Measurements from ENCODE around the gene PIK3CD.
"Not testable (repeated sequence)": the region's sequence is repeated elsewhere in the genome, so short reads cannot be mapped to it uniquely, and the experiment has no call there.

PIK3CD gene

DNA sequence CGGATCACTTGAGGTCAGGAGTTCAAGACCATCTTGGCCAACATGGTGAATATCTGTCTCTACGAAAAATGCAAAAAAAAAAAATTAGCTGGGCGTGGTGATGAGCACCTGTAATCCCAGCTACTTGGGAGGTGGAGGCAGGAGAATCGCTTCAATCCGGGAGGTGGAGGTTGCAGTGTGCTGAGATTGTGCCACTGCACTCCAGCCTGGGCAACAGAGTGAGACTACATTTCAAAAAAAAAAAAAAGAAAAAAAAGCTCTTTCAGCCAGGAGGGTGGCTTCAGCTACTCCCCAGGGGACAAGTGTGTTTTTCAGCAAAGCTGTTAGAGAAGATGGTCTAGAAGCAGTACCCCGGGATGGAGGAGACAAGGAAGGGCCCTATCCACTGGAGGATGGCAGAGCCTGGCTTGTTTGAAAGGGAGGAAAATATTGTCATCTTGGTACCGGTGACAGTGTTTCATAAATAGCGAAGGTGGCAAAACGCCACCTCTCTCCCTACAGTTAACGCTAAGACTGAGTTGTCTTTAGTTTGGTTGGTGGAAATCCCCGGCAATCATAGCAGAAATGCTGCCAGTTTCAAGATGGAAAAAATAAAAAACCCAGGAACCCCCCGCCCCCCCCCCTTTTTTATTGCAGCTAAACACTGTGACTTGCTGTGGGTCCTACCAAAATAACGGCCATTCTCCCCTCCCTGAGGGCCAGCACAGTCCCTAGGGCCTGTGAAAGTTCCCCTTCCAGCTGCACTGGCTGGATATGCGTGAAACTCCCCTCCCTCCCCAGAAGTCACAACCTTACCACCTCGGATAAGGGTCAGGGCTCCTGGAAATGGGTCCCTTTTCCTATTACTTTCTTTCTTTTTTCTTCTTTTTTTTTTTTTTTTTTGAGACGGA, 3.5 kb downstream of the PIK3CD start:
- DNase-seq (ENCODE audit: low spot score), result peak; percentile 63

DNA sequence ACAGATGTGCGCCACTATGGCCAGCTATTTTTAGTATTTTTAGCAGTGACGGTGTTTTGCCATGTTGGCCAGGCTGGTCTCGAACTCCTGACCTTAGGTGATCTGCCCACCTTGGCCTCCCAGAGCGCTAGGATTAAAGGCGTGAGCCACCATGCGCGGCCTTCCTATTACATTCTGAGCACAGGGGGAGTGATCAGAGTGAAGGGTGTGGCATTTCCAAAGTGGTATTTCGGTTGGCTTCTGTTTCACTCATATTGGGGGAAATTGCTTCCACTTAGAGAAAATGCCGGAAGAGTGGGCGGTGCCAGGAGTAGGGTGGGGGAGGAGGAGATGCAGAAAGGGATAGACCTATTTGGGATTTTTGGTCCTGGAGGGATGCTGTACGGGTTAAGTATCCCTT, 4.3 kb downstream of the PIK3CD start:
- DNase-seq (ENCODE audit: low spot score), result no peak

DNA sequence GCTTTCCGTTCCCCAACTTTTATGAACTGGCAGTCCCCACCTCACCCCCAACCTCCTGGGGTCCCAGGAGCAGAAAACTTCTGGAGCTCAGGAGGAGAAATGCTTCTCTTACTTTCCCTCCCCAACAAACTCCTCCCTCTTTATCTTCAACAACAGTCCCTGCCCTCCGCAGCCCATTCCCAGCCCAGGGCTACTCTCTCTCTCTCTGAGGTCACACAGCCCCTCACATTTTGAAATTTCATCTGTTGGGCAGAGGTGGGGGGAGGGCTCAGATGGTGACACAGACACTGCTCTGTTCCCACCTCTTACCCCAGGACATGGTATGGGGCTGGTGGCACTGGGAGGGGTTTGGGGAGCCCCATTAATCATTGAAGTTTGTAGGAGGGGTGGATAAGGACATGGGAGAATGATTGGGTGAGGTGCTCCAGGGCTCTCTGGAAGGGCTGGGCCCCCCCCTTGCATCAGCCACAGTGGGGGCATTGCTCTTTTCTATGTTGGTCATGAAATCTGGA, 6.0 kb downstream of the PIK3CD start:
- no peak for DNase-seq (ENCODE audit: low spot score)

DNA sequence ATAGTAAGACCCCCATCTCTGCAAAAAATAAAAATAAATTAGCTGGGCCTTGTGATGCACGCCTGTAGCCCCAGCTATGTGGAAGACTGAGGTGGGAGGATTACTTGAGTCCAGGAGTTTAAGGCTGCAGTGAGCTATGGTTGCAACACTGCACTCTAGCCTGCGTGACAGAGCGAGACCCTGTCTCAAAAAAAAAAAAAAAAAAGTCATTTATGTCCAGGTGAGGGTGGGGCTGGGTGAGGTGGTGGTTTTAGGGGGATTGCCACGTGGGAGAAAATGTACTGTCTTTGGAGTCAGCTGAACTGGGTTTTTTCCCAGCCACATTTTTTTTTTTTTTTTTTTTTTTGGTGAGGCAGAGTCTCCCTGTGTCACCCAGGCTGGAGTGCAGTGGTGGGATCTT, 6.7 kb downstream of the PIK3CD start:
- DNase-seq (ENCODE audit: low spot score), result no peak

DNA sequence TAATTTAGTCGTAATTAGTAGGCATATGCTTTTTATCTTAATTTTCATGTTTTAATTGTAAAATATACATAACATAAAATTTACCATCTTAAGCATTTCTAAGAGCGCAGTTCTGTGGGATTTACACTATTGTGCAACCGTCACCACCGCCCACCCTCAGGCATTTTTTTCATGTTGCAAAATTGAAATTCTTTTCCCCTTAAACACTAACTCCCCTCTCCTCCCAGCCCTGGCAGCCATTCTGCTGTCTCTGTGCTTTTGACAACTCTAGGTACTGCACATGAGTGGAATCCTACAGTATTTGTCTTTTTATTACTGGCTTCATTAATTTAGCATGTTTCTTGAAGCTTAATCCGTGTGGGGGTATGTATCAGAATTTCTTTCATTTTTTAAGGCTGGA, 7.8 kb downstream of the PIK3CD start:
- DNase-seq (ENCODE audit: low spot score), result no peak

DNA sequence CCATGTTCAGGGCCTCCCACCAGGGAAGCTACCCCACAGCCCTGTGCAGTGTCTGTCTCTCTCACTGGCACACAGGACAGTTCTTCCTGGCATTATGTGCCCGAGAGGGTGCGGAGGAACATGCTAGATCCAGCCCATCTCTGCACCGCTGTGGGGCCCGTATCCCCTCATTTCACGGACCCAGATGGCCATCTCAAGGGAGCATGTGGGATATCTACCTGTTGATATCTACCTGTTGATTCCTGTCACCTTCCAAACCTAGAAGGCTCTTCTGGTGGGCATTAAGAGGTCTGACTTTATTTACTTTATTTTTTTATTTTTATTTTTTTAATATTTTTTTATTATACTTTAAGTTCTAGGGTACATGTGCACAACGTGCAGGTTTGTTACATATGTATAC, 11.7 kb downstream of the PIK3CD start:
- DNase-seq (ENCODE audit: low spot score), result no peak

DNA sequence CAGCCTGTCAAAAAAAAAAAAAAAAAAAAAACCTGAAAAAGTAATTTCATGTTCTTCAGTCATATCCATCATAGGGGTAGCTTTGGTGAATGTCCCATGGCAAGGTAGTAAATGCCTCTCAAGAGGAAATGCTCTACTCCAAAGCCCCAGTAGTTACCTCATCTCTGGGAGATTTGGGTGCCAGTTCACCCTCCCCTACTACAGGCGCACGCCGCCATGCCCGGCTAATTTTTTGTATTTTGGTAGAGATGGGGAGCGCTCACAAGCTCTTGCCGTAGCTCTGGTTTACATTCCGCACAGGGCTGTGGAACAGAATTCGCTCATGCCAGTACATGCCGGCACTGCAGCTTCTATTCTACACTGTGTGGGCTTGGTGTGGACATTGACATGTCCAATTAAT, 13.7 kb downstream of the PIK3CD start:
- no peak for DNase-seq (ENCODE audit: low spot score)

DNA sequence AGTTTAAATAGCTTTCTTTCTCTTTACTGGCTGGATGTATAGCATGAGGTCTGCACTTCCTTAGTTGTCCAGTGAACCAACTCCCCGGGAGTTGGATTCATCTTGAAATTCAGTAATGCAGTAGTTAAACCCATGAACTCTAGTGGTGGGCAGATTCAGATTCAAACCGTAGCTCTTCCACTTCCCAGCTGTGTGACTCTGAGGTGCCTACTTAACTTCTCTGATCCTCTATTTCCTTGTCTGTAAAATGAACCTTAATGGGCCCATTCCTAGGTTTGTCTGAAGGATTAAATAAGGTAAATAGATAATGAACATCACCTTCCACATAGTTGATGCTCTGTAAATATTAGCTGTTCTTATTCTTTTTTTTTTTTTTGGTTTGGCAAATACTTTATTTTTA, 16.5 kb downstream of the PIK3CD start:
- no peak for DNase-seq (ENCODE audit: low spot score)

DNA sequence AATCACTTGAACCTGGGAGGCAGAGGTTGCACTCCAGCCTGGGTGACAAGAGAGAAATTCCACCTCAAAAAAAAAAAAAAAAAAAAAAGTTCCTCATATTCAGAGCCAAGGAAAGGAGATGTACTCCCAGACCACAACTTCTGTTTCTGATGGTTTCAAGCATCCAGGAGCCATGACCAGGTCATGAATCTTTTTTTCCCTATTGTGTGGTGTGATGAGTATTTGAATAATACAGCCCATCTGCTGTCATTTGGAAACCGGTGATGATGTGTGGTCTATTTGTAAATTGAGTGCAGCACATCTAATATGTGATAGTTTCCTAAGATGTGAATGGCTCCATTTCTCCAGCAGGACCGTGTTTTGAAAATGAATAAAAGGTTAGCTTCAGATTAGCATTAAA, 18.6 kb downstream of the PIK3CD start:
- no peak for DNase-seq (ENCODE audit: low spot score)

DNA sequence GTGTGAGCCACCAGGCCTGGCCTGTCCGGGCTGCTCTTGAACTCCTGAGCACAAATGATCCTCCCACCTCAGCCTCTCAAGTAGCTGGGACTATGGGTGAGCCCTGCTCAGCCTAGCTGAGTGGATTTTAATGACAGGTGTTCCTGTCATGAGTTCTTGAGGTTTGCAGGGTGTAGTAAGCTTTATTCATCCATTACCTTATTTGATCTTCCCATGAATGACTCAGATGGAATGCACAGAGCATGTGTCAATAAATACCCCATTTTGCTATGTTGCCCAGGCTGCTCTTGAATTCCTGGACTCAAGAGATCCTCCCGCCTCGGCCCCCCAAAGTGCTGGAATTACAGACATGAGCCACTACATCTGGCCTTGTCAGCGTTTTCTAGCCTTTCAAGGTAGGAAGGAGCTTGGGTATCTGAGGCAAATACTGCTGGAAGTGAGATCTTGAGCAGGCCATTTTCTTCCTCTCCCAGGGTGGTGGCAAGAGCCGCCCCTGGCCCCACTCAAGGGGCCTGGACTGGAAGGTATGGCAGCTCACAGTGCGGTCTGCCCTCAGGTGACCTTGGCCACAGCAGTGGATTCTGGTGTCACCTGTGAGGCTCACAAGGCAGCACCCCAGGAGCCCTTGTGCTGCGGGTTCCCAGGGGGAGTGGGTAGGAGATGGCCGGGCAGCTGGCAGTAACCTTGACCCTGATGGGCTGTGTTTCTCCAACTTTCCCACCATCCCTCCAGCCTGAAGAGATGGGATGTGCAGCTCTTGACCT, 20.0 kb downstream of the PIK3CD start:
- no peak for DNase-seq (ENCODE audit: low spot score)

DNA sequence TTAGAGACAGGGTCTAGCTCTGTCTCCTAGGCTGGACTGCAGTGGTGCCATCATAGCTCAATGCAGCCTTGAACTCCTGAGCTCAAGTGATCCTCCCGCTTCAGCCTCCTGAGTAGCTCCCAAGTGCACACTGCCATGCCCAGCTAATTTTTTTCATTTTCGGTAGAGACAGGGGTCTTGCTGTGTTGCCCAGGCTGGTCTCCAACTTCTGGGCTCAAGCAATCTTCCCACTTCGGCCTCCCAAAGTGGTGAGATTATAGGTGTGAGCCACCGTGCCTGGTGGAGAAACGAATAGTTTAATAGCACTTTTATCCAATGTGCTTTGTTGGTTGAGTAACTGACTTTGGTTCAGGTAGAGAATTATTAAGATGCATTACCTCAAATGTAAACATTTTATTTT, 20.9 kb downstream of the PIK3CD start:
- DNase-seq (ENCODE audit: low spot score), result no peak

DNA sequence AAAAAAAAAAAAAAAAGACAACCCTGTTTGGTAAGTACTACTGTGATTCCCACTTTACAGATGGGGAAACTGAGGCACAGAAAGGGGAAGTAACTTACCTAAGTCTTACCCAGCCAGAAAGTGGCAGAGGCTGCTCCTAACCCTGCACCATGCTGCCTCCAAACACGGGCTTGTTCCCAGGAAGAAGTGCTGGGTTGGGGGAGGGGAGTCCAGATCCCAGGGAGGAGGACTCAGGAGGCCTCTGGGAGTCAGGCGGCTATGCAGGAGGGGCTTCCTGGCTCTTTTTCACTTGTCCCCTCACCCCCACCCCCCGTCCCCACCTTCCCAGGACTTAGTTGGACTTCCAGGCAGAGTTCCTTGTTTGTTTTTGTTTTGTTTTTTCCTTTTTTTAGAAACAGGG, 23.9 kb downstream of the PIK3CD start:
- DNase-seq (ENCODE audit: low spot score), result no peak

DNA sequence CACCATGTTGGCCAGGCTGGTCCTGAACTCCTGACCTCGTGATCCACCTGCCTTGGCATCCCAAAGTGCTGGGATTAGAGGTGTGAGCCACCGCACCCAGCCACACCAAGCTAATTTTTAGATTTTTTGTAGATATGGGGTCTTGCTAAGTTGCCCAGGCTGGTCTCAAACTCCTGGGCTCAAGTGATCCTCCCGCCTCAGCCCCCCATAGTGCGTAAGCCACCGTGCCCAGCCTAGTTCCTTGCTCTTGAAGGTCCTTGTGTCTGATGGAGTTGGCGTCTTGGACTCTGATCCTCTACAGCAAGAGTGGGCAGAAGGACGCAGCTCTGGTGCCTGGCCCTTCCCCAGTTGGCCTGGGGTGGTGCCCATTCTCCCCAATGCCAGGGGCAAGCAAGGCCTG, 24.6 kb downstream of the PIK3CD start:
- DNase-seq (ENCODE audit: low spot score), result not testable (repeated sequence)

DNA sequence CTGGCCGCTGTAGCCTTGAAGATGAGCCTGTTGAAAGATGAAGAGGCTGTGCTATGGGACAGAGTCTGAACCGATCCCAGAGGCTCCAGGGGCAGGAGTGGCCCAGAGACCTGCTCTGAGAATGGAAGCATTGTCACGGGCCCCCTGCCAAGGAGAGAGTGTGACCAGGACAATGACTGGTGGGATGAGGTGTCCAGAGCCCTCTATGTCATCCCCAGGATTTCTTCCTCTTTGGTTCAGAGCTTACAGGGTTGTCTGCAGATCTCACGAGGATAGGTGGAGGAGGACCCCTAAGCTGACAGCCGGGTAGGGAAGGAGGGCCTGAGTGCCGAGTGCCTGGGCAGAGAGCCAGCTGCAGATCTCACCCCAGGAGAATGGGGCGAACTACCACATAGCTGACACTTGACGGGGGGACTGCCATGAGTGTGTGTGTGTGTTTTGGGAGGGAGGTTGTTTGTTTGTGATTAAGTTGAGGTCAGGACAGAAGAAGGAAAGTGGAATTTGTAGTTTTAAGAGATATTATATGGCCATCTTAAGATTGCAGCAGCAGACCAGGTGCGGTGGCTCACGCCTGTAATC, 25.4 kb downstream of the PIK3CD start:
- no peak for DNase-seq (ENCODE audit: low spot score)

DNA sequence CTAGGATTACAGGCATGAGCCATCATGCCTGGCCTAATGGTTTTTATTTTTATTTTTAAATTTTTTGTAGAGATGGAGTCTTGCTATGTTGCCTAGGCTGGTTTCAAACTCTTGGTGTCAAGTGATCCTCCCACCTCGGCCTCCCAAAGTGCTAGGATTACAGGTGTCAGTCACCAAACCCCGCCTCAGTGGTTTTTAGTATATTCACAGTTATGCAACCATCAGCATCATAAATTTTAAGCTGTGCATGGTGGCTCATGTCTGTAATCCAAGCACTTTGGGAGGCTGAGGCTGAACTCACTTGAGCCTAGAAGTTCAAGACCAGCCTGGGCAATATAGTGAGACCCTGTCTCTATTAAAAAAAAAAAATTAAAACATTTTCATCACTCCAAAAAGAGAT, 28.6 kb downstream of the PIK3CD start:
- no peak for DNase-seq (ENCODE audit: low spot score)

DNA sequence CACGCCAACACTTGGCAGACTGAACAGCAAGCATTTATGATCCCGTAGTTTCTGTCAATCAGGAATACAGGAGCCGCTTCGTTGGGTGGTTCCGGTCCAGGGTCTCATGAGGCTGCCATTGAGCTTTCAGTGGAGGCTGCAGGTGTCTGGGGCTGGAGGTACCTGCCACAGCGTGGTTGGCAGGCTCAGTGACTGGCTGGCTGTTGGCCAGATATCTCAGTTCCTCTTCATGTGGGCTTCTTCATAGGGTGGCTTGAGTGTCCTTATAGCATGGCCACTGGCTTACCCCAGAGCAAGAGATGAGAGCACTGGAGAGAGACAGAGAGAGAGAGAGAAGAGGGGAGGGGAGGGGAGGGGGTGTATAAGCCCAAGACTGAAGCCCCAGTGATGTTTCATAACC, 29.3 kb downstream of the PIK3CD start:
- no peak for DNase-seq (ENCODE audit: low spot score)

DNA sequence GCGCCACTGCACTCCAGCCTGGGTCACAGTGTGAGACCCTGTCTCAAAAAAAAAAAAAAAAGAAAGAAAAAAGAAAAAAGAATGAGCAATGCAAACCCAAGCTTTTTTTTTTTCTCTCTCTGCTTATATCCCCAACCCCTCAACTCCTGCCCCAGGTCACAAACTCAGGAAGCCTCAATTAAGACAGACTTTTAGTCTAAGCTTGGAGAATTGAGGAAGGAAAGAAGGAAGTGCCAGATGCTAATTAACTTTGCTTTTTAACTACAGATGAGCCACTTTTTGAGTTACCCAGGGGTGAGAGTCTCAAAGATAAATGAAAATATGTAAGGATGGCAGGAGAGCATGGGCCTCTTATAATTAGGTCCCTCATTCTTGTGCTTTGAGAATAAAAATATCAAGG, 33.3 kb downstream of the PIK3CD start:
- DNase-seq (ENCODE audit: low spot score), result no peak

DNA sequence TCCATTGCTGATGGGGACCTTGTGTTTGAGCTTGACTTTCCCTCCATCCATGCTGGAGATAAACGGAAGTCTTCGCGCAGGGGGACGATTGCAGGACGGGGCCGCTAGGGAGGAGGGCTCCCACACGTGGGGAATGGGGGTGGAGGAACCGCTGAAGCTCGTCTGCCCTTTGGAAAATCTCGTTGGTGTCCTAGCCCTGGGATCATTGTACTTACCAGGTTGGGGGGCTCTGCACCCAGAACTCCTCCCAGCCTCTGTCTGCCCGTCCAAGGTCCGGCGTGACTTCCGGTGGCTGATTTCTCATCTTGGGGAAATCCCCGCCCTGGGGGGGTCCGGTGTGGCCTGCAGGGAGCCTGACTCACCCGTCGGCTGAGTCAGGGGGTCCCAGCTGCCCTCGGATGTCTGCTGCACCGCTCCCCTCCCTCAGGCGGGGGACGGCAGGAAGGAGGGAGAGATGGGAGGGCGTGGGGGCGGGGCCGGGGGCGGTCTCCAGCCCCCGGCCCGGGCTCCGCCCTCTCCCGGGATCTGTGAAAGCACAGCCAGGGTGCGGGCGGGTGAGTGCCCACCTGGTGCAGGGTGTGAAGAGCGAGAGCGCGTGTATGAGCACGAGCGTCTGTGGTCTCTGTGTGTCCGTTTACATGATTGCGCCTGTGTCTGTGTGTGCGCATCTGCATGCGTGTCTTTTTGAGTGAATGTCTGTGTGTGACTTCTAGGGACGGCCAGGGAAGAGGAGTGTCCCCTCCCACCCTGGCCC, 35.8 kb downstream of the PIK3CD start:
- peak; percentile 79 for DNase-seq (ENCODE audit: low spot score)

DNA sequence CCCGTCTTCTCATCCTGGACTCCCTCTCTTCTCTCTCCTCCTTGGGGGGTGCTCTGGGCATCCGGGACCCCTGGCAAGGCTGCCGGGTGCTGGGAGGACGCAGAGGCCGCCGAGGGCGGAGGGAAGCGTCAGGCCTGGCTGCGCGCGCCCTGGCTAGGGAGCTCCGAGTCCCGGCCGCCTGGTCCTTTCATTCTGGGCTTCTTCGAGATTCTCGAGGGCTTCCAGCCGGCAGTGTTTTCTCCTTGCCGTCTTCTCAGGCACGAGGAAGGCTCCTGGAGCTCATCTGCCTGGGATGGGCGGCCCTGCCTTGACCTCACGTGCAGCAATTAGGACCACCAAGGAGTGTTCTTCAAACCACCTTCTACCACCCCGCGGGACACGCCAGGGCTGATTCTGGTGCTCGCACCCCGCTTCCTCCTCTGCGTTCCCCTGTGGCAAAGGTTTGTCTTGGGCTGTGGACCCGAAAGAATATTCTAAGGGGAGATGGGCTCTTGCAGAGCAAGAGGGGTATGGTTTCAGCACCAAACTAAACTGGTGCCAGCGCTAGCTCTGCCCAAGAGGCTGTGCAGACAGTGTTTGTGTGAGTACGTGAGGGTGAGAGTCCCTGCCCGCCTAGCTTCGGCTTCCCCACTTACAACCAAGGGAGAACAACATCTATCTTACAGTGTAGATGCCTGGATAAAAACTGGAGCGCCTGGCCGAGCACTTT, 36.5 kb downstream of the PIK3CD start:
- no peak for DNase-seq (ENCODE audit: low spot score)

DNA sequence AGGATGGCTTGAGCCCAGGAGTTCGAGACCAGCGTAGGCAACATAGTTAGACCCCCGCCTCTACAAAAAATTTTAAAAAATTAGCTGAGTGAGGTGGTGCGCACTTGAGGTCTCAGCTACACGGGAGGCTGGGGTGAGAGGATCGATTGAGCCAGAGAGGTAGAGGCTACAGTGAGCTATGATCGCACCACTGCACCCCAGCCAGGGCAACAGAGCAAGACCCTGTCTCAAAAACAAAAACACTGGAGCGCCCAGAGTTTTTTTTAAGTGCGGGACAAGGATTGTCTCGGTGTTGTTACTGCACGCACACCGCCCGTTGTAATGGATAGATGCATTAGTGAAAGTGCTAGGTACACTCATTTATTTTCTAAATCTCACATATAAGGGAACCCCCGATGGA, 37.1 kb downstream of the PIK3CD start:
- no peak for DNase-seq (ENCODE audit: low spot score)

DNA sequence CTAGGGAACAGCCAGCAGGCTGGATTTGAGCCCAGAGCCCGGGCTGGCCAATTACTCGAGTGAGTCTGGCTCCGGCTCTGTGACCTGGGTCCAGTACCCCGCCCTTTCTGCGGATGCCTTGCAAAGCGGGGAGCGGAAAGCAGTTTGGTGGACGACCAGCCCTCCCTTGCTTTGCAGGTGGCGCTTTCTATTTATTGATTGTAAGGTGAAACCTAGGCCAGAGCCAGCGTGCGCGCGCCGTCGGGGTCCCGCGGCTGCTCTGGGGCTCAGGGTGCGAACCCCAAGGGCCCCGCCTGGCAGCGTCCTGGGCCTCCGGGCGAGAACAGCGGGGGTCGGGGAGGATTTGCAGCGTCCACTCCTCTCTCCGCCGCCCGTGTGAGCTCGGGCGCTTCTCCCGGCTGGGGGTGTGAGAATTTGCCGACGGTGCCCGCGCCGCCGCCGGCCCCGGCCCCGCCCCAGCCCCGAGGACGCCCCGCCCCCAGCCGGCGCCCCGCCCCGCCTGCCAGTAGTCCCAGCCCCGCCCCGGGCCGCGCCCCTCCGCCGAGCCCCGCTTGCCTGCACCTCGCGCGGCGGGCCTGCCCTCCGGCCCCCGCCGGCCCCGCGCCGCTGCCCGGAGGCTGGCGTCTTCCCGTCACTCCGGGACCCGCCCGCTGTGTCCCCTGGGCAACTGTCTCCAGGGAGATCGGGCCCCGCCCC, 37.6 kb downstream of the PIK3CD start:
- peak; percentile 90 for DNase-seq (ENCODE audit: low spot score)
